Activated naive CD4-positive, alpha-beta T cell (primary cell): ENCODE results near the gene CMYA5.
A peak's percentile ranks its signal among the peaks of the same experiment; 100 is the strongest.
"Not testable (repeated sequence)": the region's sequence is repeated elsewhere in the genome, so short reads cannot be mapped to it uniquely, and the experiment has no call there.

Source experiments
- DNase-seq, 4 experiments: peaks; one replicate each; lab custom pipeline; 2025; lab: John Stamatoyannopoulos, UW

Gene CMYA5

GRCh38 chr5:79702606-79703380 is 13.2 kb downstream of the CMYA5 start:
- peak in 2 of 4 experiments; percentile 5 to 20 for DNase-seq

- no peak for DNase-seq
These were observed 13.7 kb downstream of the CMYA5 start for GRCh38 chr5:79703381-79703645.

- DNase-seq = no peak
These were observed 14.9 kb downstream of the CMYA5 start for GRCh38 chr5:79704553-79704952.

- no peak for DNase-seq
These were observed 16.0 kb downstream of the CMYA5 start for GRCh38 chr5:79705632-79706031.

- not testable (repeated sequence) for DNase-seq
These were observed 16.7 kb downstream of the CMYA5 start for GRCh38 chr5:79706317-79706716.

- DNase-seq = no peak
These were observed 17.9 kb downstream of the CMYA5 start for GRCh38 chr5:79707535-79707934.

GRCh38 chr5:79712741-79713140 is 23.1 kb downstream of the CMYA5 start:
- DNase-seq = no peak

GRCh38 chr5:79713727-79714126 is 24.1 kb downstream of the CMYA5 start:
- DNase-seq = no peak

GRCh38 chr5:79716839-79717238 is 27.2 kb downstream of the CMYA5 start:
- no peak for DNase-seq

- no peak for DNase-seq
These were observed 30.5 kb downstream of the CMYA5 start for GRCh38 chr5:79720096-79720495.

- no peak for DNase-seq
These were observed 38.1 kb downstream of the CMYA5 start for GRCh38 chr5:79727451-79728355.

GRCh38 chr5:79728396-79728795 is 38.8 kb downstream of the CMYA5 start:
- no peak for DNase-seq

- no peak for DNase-seq
These were observed 40.0 kb downstream of the CMYA5 start for GRCh38 chr5:79729679-79730078.

GRCh38 chr5:79730564-79730963 is 40.9 kb downstream of the CMYA5 start:
- DNase-seq = no peak

GRCh38 chr5:79731775-79732174 is 42.1 kb downstream of the CMYA5 start:
- no peak for DNase-seq

GRCh38 chr5:79736528-79737514 is 47.2 kb downstream of the CMYA5 start:
- DNase-seq = no peak

GRCh38 chr5:79738349-79738748 is 48.7 kb downstream of the CMYA5 start:
- no peak for DNase-seq

- DNase-seq = no peak
These were observed 53.0 kb downstream of the CMYA5 start for GRCh38 chr5:79742549-79743136.

GRCh38 chr5:79743846-79744605 is 54.4 kb downstream of the CMYA5 start:
- no peak for DNase-seq

GRCh38 chr5:79745255-79745654 is 55.6 kb downstream of the CMYA5 start:
- no peak for DNase-seq
